ENCODE data around the gene SMIM23.

Gene SMIM23

DNA sequence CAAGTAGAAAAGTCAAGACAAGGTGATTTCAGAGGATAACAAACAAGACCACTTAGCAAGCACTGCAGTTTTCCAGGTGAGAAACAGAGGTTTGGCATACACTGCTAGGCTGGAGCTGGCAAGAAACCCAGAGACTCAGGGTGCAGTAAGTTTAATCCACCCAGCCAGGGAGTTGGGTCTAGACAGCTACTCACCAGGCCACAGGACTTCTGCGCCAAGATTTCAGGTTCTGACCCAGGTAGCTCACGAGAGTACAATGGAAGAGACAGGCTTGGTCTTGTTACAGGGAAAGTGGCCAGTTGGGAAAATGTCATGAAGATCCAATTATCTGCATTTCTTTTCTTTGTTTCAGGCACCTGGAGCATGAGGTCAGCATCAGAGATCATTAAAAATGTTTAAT is 9.8 kb downstream of the SMIM23 start:
- H2AFZ ChIP-seq (ENCODE audit: low read length) = no peak overlapping the region
- H3K4me1 ChIP-seq (ENCODE audit: low read length) = no peaks in the 10 kb centered on the region
- H3K4me2 ChIP-seq (ENCODE audit: low read depth, low read length) = no peak overlapping the region
- H3K9ac ChIP-seq (ENCODE audit: low read length) = no peak overlapping the region
- no peaks in the 10 kb centered on the region for H3K79me2 ChIP-seq (ENCODE audit: low read length)
- H3K36me3 ChIP-seq (replicated peaks; ENCODE audit: insufficient read depth, low read length) = no peaks in the 10 kb centered on the region
- H3K9me3 ChIP-seq (replicated peaks; ENCODE audit: insufficient read depth, low read length) = no peaks in the 10 kb centered on the region
- no peak overlapping the region for H3K4me3 ChIP-seq (ENCODE audit: low read length)
- DNase-seq = no peak
- no peaks in the 10 kb centered on the region for H3K27me3 ChIP-seq (replicated peaks; ENCODE audit: insufficient read depth, low read length)
- no peaks in the 10 kb centered on the region for H4K20me1 ChIP-seq (ENCODE audit: insufficient read depth, low read length)
- H3K9me2 ChIP-seq (replicated peaks; ENCODE audit: insufficient read depth, low read length) = no peaks in the 10 kb centered on the region
- no peaks in the 10 kb centered on the region for H3F3A ChIP-seq (ENCODE audit: insufficient read depth, low read length)
- no peak overlapping the region for H3K27ac ChIP-seq (ENCODE audit: low read length)
- TF ChIP-seq EZH2 (optimal IDR thresholded peaks at IDR 0.05; ENCODE audit: low read depth, low read length) = no peak
- TF ChIP-seq EZH2phosphoT487 (IDR thresholded peaks at IDR 0.05; ENCODE audit: low read length) = no peak
- TF ChIP-seq, protein P1, sequence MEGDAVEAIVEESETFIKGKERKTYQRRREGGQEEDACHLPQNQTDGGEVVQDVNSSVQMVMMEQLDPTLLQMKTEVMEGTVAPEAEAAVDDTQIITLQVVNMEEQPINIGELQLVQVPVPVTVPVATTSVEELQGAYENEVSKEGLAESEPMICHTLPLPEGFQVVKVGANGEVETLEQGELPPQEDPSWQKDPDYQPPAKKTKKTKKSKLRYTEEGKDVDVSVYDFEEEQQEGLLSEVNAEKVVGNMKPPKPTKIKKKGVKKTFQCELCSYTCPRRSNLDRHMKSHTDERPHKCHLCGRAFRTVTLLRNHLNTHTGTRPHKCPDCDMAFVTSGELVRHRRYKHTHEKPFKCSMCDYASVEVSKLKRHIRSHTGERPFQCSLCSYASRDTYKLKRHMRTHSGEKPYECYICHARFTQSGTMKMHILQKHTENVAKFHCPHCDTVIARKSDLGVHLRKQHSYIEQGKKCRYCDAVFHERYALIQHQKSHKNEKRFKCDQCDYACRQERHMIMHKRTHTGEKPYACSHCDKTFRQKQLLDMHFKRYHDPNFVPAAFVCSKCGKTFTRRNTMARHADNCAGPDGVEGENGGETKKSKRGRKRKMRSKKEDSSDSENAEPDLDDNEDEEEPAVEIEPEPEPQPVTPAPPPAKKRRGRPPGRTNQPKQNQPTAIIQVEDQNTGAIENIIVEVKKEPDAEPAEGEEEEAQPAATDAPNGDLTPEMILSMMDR (IDR thresholded peaks at IDR 0.05; ENCODE audit: low read length) = no peak

DNA sequence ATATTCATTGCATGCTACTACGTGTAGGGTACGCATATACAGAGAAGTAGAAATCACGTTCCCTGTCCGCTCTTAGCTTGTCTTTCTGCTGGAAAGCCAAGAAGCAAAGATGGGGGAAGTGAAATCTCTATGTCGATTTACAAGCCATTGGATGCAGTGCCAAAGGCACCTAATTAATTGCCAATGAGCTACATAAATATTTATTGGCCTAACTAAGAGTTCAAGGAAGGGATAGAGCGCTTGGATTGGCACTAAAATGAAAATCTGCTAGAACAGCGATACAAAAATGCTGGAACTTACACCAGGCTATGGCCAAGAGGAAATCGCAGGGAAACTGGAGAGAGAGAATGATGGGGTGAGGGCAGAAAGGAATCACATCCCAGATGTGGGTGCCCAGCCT is 10.8 kb downstream of the SMIM23 start:
- no peaks in the 10 kb centered on the region for H3K27me3 ChIP-seq (replicated peaks; ENCODE audit: insufficient read depth, low read length)
- no peaks in the 10 kb centered on the region for H3F3A ChIP-seq (ENCODE audit: insufficient read depth, low read length)
- H3K4me3 ChIP-seq (ENCODE audit: low read length) = no peak overlapping the region
- DNase-seq = no peak
- H3K79me2 ChIP-seq (ENCODE audit: low read length) = no peaks in the 10 kb centered on the region
- no peaks in the 10 kb centered on the region for H3K9me3 ChIP-seq (replicated peaks; ENCODE audit: insufficient read depth, low read length)
- no peak overlapping the region for H3K9ac ChIP-seq (ENCODE audit: low read length)
- H3K36me3 ChIP-seq (replicated peaks; ENCODE audit: insufficient read depth, low read length) = no peaks in the 10 kb centered on the region
- H2AFZ ChIP-seq (ENCODE audit: low read length) = no peak overlapping the region
- no peak for TF ChIP-seq EZH2 (optimal IDR thresholded peaks at IDR 0.05; ENCODE audit: low read depth, low read length)
- TF ChIP-seq, protein P1 (IDR thresholded peaks at IDR 0.05; ENCODE audit: low read length) = no peak
- no peak for TF ChIP-seq EZH2phosphoT487 (IDR thresholded peaks at IDR 0.05; ENCODE audit: low read length)
- H3K4me2 ChIP-seq (ENCODE audit: low read depth, low read length) = no peak overlapping the region
- H4K20me1 ChIP-seq (ENCODE audit: insufficient read depth, low read length) = no peaks in the 10 kb centered on the region
- H3K4me1 ChIP-seq (ENCODE audit: low read length) = no peaks in the 10 kb centered on the region
- H3K9me2 ChIP-seq (replicated peaks; ENCODE audit: insufficient read depth, low read length) = no peaks in the 10 kb centered on the region
- no peak overlapping the region for H3K27ac ChIP-seq (ENCODE audit: low read length)

DNA sequence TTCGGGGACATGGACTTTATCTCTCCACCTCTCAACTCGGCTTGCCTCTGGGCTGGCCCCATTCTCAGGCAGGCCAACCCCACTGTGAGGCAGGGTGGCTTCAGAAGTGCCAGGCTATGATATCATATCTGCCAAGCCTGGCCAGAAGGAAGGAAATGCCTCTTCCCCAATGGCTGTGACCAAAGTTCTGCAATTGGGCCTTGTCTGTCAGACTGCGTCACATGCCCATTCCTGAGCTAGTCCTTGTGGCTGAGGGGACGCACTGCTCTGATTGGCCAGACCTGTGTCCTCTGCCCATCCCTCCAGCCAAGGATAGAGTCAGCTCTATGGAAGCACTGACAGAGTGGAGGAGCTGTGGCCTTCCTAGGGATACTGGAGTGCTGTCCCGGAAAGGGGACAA is 11.9 kb downstream of the SMIM23 start:
- no peaks in the 10 kb centered on the region for H3F3A ChIP-seq (ENCODE audit: insufficient read depth, low read length)
- no peaks in the 10 kb centered on the region for H3K9me2 ChIP-seq (replicated peaks; ENCODE audit: insufficient read depth, low read length)
- no peaks in the 10 kb centered on the region for H4K20me1 ChIP-seq (ENCODE audit: insufficient read depth, low read length)
- no peaks in the 10 kb centered on the region for H3K4me1 ChIP-seq (ENCODE audit: low read length)
- H3K79me2 ChIP-seq (ENCODE audit: low read length) = no peaks in the 10 kb centered on the region
- no peak overlapping the region for H3K27ac ChIP-seq (ENCODE audit: low read length)
- H3K4me2 ChIP-seq (ENCODE audit: low read depth, low read length) = no peak overlapping the region
- no peaks in the 10 kb centered on the region for H3K36me3 ChIP-seq (replicated peaks; ENCODE audit: insufficient read depth, low read length)
- H3K9me3 ChIP-seq (replicated peaks; ENCODE audit: insufficient read depth, low read length) = no peaks in the 10 kb centered on the region
- TF ChIP-seq, protein P1 (IDR thresholded peaks at IDR 0.05; ENCODE audit: low read length) = no peak
- TF ChIP-seq EZH2phosphoT487 (IDR thresholded peaks at IDR 0.05; ENCODE audit: low read length) (no peak), EZH2 (optimal IDR thresholded peaks at IDR 0.05; ENCODE audit: low read depth, low read length) (no peak)
- H3K9ac ChIP-seq (ENCODE audit: low read length) = no peak overlapping the region
- H2AFZ ChIP-seq (ENCODE audit: low read length) = no peak overlapping the region
- H3K4me3 ChIP-seq (ENCODE audit: low read length) = no peak overlapping the region
- H3K27me3 ChIP-seq (replicated peaks; ENCODE audit: insufficient read depth, low read length) = no peaks in the 10 kb centered on the region
- DNase-seq = no peak
